Choroid plexus epithelial cell (primary cell): ENCODE data around the gene SERPIND1.

Source experiments
- DNase-seq: peaks from one replicate; pipeline ENCODE4 v3.0.0-alpha.2; 2010; ENCODE audit warnings: low read depth
- H3K4me3 ChIP-seq: 2 replicates; pipeline ENCODE4 v1.5.1; 2011; ENCODE audit warnings: low read depth, mild to moderate bottlenecking, control low read depth, low read length, moderate library complexity
- TF ChIP-seq, protein P1 (sequence below): conservative IDR thresholded peaks from 2 replicates; pipeline ENCODE4 v1.5.1; 2011; ENCODE audit warnings: low read depth, mild to moderate bottlenecking, control low read depth, inconsistent platforms, low read length, moderate library complexity

SERPIND1 gene

GRCh38 chr22:20760084-20760483 is 13.8 kb upstream of the SERPIND1 start:
- H3K4me3 ChIP-seq: no peak overlapping the region
- no peak for DNase-seq
- TF ChIP-seq, protein P1, sequence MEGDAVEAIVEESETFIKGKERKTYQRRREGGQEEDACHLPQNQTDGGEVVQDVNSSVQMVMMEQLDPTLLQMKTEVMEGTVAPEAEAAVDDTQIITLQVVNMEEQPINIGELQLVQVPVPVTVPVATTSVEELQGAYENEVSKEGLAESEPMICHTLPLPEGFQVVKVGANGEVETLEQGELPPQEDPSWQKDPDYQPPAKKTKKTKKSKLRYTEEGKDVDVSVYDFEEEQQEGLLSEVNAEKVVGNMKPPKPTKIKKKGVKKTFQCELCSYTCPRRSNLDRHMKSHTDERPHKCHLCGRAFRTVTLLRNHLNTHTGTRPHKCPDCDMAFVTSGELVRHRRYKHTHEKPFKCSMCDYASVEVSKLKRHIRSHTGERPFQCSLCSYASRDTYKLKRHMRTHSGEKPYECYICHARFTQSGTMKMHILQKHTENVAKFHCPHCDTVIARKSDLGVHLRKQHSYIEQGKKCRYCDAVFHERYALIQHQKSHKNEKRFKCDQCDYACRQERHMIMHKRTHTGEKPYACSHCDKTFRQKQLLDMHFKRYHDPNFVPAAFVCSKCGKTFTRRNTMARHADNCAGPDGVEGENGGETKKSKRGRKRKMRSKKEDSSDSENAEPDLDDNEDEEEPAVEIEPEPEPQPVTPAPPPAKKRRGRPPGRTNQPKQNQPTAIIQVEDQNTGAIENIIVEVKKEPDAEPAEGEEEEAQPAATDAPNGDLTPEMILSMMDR: no peak

DNA sequence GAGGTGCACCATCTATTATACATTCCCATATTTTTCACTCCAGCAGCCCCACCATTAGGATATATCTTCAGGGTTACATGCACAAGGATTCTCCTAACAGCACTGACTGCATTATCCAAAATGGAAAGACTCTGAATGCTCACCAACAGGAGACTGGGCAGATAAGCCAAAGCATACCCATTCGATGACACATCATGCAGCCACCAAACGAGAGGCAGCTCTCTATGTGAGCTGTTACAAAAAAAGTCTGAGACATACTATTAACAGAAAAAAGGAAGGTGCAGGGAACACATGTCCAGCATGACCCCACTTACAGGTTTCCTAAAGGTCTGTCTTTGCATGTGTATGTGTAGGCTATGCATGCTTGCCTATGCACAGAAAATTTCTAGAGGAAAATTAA is 12.4 kb upstream of the SERPIND1 start:
- no peak for DNase-seq
- H3K4me3 ChIP-seq: no peak overlapping the region
- TF ChIP-seq, protein P1: no peak

DNA sequence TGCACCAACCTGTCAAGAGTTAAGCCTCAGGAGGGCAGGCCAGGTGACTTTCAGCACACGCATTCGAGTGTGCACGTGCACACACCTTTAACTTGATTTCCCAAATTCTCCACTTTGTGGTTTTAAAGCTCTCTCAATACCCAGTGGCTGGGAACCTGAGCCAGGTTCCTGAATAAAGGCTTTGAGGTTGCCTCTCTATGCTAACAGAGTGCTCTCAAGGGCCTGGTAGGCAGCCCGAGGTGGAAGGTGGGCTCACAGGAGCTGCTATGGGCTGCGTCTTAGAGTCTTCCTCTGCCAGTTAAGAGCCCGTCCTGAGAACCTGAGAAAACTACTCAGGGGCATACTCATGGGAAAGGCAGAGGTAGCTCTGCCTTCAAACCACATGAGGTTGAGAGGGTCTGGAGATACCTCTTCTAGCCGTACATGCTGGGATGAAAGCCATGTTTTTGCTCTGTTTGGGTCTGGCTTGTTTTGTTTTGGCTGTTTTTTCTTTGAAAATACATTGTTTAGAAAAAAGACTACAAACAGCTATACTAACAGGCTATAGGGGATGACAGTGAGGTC is 11.6 kb upstream of the SERPIND1 start:
- no peak overlapping the region for H3K4me3 ChIP-seq
- no peak for DNase-seq
- TF ChIP-seq, protein P1: no peak

DNA sequence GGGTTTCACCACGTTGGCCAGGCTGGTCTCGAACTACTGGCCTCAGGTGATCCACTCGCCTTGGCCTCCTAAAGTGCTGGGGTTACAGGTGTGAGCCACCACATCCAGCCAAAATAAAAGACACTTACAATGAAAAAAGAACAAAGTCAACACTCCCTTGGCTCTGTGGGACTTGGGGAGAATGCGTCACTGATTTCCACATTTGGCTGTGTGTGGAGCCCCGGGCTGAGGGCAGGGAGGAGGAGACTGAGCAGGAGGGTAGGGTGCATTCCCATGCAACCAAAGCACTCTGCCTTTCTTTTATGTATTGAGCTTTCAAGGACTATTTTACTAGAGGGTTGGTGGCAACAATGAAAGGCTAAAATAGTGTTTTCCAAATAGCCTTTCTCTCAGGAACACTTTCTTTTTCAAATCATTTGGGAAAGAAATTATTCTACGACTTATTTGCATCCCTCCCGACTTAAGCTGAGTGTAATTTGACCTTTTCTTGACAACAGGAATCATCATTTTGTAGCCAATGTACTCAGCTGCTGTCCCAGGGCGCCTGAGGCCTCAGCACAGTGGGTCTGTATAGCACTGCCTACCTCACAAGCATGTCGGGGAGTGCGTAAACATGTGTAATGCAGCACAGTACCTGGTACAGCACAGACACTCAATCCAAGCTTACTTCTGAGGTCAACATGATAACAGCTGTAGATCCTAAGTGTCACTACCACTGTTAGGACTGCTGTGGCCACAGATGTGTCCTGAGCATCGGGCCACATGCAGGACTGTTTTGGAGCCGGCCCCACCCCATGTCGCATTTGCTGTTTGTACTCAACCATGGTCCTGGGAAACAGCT is 10.1 kb upstream of the SERPIND1 start:
- TF ChIP-seq, protein P1: no peak
- peak; percentile 27 for DNase-seq
- no peak overlapping the region for H3K4me3 ChIP-seq

DNA sequence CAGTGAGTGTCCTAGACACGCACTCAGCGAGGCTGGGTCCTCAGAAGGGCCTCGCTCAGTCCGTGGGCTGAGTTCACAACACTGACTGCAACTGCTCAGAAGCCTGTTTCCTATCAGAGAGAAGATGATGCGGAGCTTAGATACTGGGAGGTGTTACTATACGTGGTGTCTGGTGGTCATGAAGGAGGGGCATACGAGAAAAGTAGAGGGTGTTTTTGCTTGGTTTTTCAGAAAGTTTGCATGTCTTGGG is 9.5 kb upstream of the SERPIND1 start:
- DNase-seq: no peak
- TF ChIP-seq, protein P1: no peak
- H3K4me3 ChIP-seq: no peak overlapping the region

- H3K4me3 ChIP-seq: no peak overlapping the region
- no peak for DNase-seq
- TF ChIP-seq, protein P1: no peak
These were observed 9.2 kb upstream of the SERPIND1 start for GRCh38 chr22:20764729-20765128.

GRCh38 chr22:20765938-20766337 is 8.0 kb upstream of the SERPIND1 start:
- no peak overlapping the region for H3K4me3 ChIP-seq
- TF ChIP-seq, protein P1: no peak
- no peak for DNase-seq
